ENCODE measurements around the gene BMPR2.
"Not testable (repeated sequence)": the region's sequence is repeated elsewhere in the genome, so short reads cannot be mapped to it uniquely, and the experiment has no call there.

The BMPR2 gene

DNA sequence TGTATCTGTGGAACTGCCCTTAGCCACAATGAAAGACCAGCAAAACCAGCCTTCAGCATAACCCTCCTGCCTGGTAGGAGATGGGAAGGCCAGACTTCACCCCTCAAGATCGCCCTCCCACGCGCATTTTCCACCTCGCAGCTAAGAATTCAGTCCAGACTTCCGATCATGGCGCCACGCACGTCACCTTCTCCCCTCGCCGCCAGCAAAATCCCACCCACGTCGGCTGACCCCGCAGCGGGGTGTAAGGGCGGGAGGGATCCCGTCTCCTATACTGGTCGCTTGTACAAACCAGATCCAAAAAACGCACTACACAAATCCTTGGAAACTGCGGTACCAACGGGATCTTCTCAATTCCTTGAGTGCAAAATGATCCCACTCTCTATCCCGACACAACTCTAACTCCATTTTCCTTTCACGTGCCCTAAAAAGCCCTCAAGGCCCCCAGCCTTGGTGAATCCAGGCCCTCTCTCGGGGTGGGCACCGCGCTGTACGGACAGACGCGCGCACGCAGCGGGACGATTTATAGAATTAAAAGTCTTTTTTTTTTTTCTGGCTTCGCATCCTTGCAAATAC lies 1.0 kb upstream of the BMPR2 start:
- H3K9ac ChIP-seq (ENCODE audit: insufficient read length, low read depth): peak overlapping the region; percentile 94
- TF ChIP-seq ZNF274 (IDR thresholded peaks at IDR 0.05; ENCODE audit: low read depth, low read length) (no peak), SUZ12 (IDR thresholded peaks at IDR 0.05; ENCODE audit: extremely low read depth, insufficient read depth, insufficient read length) (no peak), YY1 (IDR thresholded peaks at IDR 0.05; ENCODE audit: insufficient read depth, insufficient read length) (no peak)
- no peak for DNase-seq (ENCODE audit: low read depth, low spot score)
- no peaks in the 10 kb centered on the region for H3K27me3 ChIP-seq (ENCODE audit: insufficient read depth, insufficient read length)
- peak overlapping the region; percentile 57 for H3K4me3 ChIP-seq (ENCODE audit: insufficient read length, low read depth)
- H3K9me3 ChIP-seq (ENCODE audit: insufficient read depth, low read length): no peaks in the 10 kb centered on the region
- peaks cover 3% of the 10 kb centered on the region for H3K4me1 ChIP-seq (ENCODE audit: insufficient read depth, insufficient read length)
- H3K36me3 ChIP-seq (ENCODE audit: insufficient read depth, insufficient read length, low read length): no peaks in the 10 kb centered on the region

DNA sequence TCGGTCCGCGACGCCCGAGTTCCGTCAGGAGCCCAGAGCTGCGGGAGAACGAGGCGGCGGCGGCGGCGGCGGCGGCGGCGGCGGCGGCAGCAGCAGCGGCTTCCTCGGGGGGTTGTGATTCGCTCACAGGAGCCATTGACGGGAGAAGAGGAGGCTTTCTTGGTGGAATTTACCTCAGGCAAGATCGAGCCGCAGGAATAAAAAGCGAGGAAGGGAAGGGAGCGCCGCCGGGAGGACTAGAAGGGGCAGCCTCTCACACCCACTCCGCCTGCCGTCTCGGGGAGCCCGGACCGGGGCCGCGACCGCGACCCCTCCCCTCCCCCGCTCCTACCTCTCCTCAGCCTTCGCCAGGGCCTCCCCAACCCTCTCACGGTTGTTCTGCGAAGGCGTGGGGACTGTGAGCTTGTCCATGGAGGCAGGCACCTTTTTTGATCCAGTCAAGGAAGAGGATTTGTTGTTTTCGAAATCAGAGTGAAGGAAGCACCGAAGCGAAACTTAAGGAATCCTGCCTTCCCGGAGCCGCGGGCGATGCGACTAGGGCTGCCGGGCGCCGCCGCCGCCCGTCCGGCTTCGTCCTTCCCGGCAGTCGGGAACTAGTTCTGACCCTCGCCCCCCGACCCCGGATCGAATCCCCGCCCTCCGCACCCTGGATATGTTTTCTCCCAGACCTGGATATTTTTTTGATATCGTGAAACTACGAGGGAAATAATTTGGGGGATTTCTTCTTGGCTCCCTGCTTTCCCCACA lies 506 bp downstream of the BMPR2 start:
- H3K9me3 ChIP-seq (ENCODE audit: insufficient read depth, low read length): no peaks in the 10 kb centered on the region
- peaks cover 3% of the 10 kb centered on the region for H3K4me1 ChIP-seq (ENCODE audit: insufficient read depth, insufficient read length)
- no peak for DNase-seq (ENCODE audit: low read depth, low spot score)
- H3K27me3 ChIP-seq (ENCODE audit: insufficient read depth, insufficient read length): no peaks in the 10 kb centered on the region
- peak overlapping the region; percentile 97 for H3K4me3 ChIP-seq (ENCODE audit: insufficient read length, low read depth)
- no peak for TF ChIP-seq SUZ12 (IDR thresholded peaks at IDR 0.05; ENCODE audit: extremely low read depth, insufficient read depth, insufficient read length)
- TF ChIP-seq YY1 (IDR thresholded peaks at IDR 0.05; ENCODE audit: insufficient read depth, insufficient read length): no peak
- TF ChIP-seq ZNF274 (IDR thresholded peaks at IDR 0.05; ENCODE audit: low read depth, low read length): no peak
- H3K9ac ChIP-seq (ENCODE audit: insufficient read length, low read depth): peak overlapping the region; percentile 98
- no peaks in the 10 kb centered on the region for H3K36me3 ChIP-seq (ENCODE audit: insufficient read depth, insufficient read length, low read length)

DNA sequence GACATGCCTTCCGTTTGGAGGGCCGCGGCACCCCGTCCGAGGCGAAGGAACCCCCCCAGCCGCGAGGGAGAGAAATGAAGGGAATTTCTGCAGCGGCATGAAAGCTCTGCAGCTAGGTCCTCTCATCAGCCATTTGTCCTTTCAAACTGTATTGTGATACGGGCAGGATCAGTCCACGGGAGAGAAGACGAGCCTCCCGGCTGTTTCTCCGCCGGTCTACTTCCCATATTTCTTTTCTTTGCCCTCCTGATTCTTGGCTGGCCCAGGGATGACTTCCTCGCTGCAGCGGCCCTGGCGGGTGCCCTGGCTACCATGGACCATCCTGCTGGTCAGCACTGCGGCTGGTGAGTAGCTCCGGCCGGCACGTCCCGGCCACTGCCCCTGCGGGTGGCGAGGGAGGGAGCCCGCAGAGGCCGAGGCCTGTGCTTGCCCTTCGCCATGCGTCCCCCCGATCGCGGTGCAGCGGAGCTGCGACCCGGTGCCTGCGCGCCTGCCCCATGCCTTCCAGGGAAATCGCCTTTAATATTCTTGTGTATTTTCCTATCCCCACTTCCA lies 1.2 kb downstream of the BMPR2 start:
- no peaks in the 10 kb centered on the region for H3K27me3 ChIP-seq (ENCODE audit: insufficient read depth, insufficient read length)
- peaks cover 3% of the 10 kb centered on the region for H3K4me1 ChIP-seq (ENCODE audit: insufficient read depth, insufficient read length)
- DNase-seq (ENCODE audit: low read depth, low spot score): no peak
- H3K9ac ChIP-seq (ENCODE audit: insufficient read length, low read depth): peak overlapping the region; percentile 98
- no peaks in the 10 kb centered on the region for H3K9me3 ChIP-seq (ENCODE audit: insufficient read depth, low read length)
- H3K4me3 ChIP-seq (ENCODE audit: insufficient read length, low read depth): peak overlapping the region; percentile 97
- TF ChIP-seq SUZ12 (IDR thresholded peaks at IDR 0.05; ENCODE audit: extremely low read depth, insufficient read depth, insufficient read length) (no peak), YY1 (IDR thresholded peaks at IDR 0.05; ENCODE audit: insufficient read depth, insufficient read length) (no peak), ZNF274 (IDR thresholded peaks at IDR 0.05; ENCODE audit: low read depth, low read length) (no peak)
- H3K36me3 ChIP-seq (ENCODE audit: insufficient read depth, insufficient read length, low read length): no peaks in the 10 kb centered on the region

DNA sequence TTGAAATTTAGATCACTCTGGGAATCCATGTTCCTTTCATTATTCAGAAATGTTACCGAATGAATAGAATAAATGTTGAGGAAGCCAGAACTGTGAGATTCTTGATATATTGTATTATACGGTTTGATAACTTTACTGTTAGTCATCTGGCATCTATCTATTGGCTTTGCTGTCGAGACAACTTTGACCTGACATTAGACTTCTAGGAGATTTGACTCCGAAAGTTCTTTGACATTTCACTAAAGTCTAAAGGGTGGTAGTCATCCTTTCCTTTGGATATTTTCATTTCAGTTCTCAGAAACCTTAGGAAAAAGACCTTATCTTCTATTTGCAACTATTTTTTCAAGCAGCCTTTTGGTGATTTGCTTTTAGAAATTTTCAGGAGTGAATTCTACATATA lies 1.9 kb downstream of the BMPR2 start:
- no peak for DNase-seq (ENCODE audit: low read depth, low spot score)

DNA sequence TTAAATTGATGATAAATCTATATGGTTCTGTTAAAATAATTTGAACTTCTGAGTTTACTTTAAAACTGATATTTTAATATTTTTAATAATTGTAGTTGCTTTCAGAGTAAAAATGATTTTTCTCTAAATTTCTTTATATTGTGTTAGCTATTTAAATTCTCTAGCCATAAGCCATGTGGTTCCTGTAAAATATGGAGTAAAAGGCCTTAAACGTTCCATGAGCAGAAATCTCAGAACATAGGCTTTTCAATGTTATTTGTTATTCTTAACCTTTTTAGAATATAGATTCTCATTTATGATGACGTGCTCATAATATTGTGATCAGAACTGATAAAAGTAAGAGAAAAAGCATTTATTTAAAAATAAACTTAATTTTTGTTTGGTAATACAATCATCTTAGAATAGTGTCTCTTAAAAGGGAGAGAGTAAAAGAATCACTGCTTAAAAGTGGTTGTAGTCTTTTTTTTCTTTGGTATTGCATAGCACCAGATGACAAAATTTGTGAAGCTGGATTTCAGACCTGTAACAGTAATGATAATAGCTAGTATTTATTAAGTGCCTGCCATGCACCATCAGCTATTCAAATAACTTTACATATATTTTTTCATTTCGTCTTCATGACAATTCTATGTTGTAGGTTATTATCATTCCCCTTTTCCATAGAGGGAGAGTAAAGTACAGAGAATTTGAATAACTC lies 2.7 kb downstream of the BMPR2 start:
- Histone ChIP-seq H3K4me3 (ENCODE audit: insufficient read length, low read depth) (peak overlapping the region; percentile 97), H3K4me1 (ENCODE audit: insufficient read depth, insufficient read length) (no peaks in the 10 kb centered on the region), H3K9me3 (ENCODE audit: insufficient read depth, low read length) (no peaks in the 10 kb centered on the region), H3K36me3 (ENCODE audit: insufficient read depth, insufficient read length, low read length) (peaks cover 5% of the 10 kb centered on the region), H3K27me3 (ENCODE audit: insufficient read depth, insufficient read length) (no peaks in the 10 kb centered on the region), H3K9ac (ENCODE audit: insufficient read length, low read depth) (peak overlapping the region; percentile 34)
- no peak for TF ChIP-seq SUZ12 (IDR thresholded peaks at IDR 0.05; ENCODE audit: extremely low read depth, insufficient read depth, insufficient read length)
- TF ChIP-seq ZNF274 (IDR thresholded peaks at IDR 0.05; ENCODE audit: low read depth, low read length): no peak
- TF ChIP-seq YY1 (IDR thresholded peaks at IDR 0.05; ENCODE audit: insufficient read depth, insufficient read length): no peak
- DNase-seq (ENCODE audit: low read depth, low spot score): no peak

More for the DNA sequence above, 1.9 kb downstream of the BMPR2 start:
- Histone ChIP-seq H3K27me3 (ENCODE audit: insufficient read depth, insufficient read length) (no peaks in the 10 kb centered on the region), H3K4me3 (ENCODE audit: insufficient read length, low read depth) (peak overlapping the region; percentile 97), H3K9ac (ENCODE audit: insufficient read length, low read depth) (peak overlapping the region; percentile 75), H3K36me3 (ENCODE audit: insufficient read depth, insufficient read length, low read length) (peaks cover 4% of the 10 kb centered on the region), H3K9me3 (ENCODE audit: insufficient read depth, low read length) (no peaks in the 10 kb centered on the region), H3K4me1 (ENCODE audit: insufficient read depth, insufficient read length) (peaks cover 3% of the 10 kb centered on the region)
- TF ChIP-seq YY1 (IDR thresholded peaks at IDR 0.05; ENCODE audit: insufficient read depth, insufficient read length) (no peak), ZNF274 (IDR thresholded peaks at IDR 0.05; ENCODE audit: low read depth, low read length) (no peak), SUZ12 (IDR thresholded peaks at IDR 0.05; ENCODE audit: extremely low read depth, insufficient read depth, insufficient read length) (no peak)

DNA sequence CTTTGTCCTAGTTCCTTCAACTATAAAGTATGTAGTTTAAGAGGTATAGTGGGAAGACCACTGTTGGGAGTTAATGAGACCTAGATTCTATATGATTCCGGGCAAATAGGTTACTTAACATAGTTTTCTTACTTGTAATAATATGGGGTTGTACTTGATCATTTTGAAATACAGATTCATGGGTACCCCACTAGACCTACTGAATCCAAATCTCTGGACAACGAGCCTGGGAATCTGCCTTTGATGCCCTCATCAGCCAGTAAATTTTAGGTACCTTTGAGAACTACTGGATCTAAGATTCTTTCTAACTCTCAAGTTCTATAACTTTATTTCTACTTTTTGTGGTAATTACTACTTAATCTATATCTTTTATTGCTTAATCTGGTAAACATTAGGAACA lies 6.6 kb downstream of the BMPR2 start:
- no peak overlapping the region for H3K9ac ChIP-seq (ENCODE audit: insufficient read length, low read depth)
- peaks cover 5% of the 10 kb centered on the region for H3K36me3 ChIP-seq (ENCODE audit: insufficient read depth, insufficient read length, low read length)
- H3K9me3 ChIP-seq (ENCODE audit: insufficient read depth, low read length): no peaks in the 10 kb centered on the region
- DNase-seq (ENCODE audit: low read depth, low spot score): no peak
- no peaks in the 10 kb centered on the region for H3K4me1 ChIP-seq (ENCODE audit: insufficient read depth, insufficient read length)
- TF ChIP-seq YY1 (IDR thresholded peaks at IDR 0.05; ENCODE audit: insufficient read depth, insufficient read length) (no peak), ZNF274 (IDR thresholded peaks at IDR 0.05; ENCODE audit: low read depth, low read length) (no peak)
- H3K27me3 ChIP-seq (ENCODE audit: insufficient read depth, insufficient read length): no peaks in the 10 kb centered on the region
- H3K4me3 ChIP-seq (ENCODE audit: insufficient read length, low read depth): no peak overlapping the region

DNA sequence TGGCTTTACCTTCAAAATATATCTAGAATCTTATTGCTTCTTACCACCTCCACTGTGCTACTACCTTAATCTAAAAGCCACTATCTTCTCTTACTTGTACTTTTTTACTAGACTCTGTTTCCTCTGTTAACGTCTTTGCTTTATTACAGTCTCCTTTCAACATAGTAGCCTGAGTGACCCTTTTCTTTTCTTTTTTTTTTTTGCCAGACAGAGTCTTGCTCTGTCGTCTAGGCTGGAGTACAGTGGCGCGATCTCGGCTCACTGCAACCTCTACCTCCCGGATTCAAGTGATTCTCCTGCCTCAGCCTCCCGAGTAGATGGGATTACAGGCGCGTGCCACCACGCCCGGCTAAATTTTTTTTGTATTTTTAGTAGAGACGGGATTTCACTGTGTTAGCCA lies 10.4 kb downstream of the BMPR2 start:
- not testable (repeated sequence) for H3K4me1 ChIP-seq (ENCODE audit: insufficient read depth, insufficient read length); H3K4me3 ChIP-seq (ENCODE audit: insufficient read length, low read depth); DNase-seq (ENCODE audit: low read depth, low spot score); H3K27me3 ChIP-seq (ENCODE audit: insufficient read depth, insufficient read length); H3K36me3 ChIP-seq (ENCODE audit: insufficient read depth, insufficient read length, low read length); H3K9ac ChIP-seq (ENCODE audit: insufficient read length, low read depth); H3K9me3 ChIP-seq (ENCODE audit: insufficient read depth, low read length)
